CD14-positive monocyte (primary cell): ENCODE data around the gene ANKLE2. TPM values are rescaled to one million over a fixed set of nuclear protein-coding genes. Genes with fewer than 3 reads are reported as not detected.

Experiments used
- DNase-seq, 3 donors: peaks; one replicate each; pipeline ENCODE4 v3.0.0-alpha.2; 2011 to 2022
- H2AFZ ChIP-seq: 2 replicates; pipeline ENCODE4 v1.6.0; 2012; ENCODE audit warnings: mild to moderate bottlenecking, low read depth, low read length, inconsistent platforms; ENCODE audit not compliant: insufficient read depth, poor library complexity, severe bottlenecking
- H3K27ac ChIP-seq, 2 donors: 1 replicate in 1 of 2; 2 replicates in 1 of 2; pipeline ENCODE4 v1.5.1; 2012 to 2013; ENCODE audit warnings: low read length in 2 of 2, control low read depth in 1 of 2, inconsistent platforms in 1 of 2, low read depth in 1 of 2, mild to moderate bottlenecking in 1 of 2
- H3K27me3 ChIP-seq, 2 donors: one replicate each; pipeline versions ENCODE4 v1.6.0 to v1.6.1; 2011 to 2013; ENCODE audit warnings: low read length in 2 of 2; ENCODE audit not compliant: control insufficient read depth in 2 of 2, insufficient read depth in 2 of 2
- H3K36me3 ChIP-seq, 2 donors: replicated peaks in 1 of 2; 1 replicate in 1 of 2; 2 replicates in 1 of 2; pipeline versions ENCODE4 v1.5.1 to v1.6.1; 2012 to 2013; ENCODE audit warnings: low read length in 2 of 2, control low read depth in 1 of 2, inconsistent platforms in 1 of 2, mild to moderate bottlenecking in 1 of 2; ENCODE audit not compliant: insufficient read depth in 2 of 2, control insufficient read depth in 1 of 2
- H3K4me1 ChIP-seq, 2 donors: 1 replicate in 1 of 2; 2 replicates in 1 of 2; pipeline versions ENCODE4 v1.5.1 to v1.6.1; 2012 to 2013; ENCODE audit warnings: low read length in 2 of 2, control low read depth in 1 of 2, inconsistent platforms in 1 of 2, mild to moderate bottlenecking in 1 of 2, moderate library complexity in 1 of 2; ENCODE audit not compliant: insufficient read depth in 2 of 2, control insufficient read depth in 1 of 2
- H3K4me2 ChIP-seq: replicated peaks from 2 replicates; pipeline ENCODE3; 2012; ENCODE audit warnings: low read length, moderate library complexity, mild to moderate bottlenecking; ENCODE audit not compliant: poor library complexity, severe bottlenecking; ENCODE audit errors: extremely low read depth
- H3K4me3 ChIP-seq, 3 experiments: fragments of 200-600 bp in 1 of 3; sonication (generic) in 1 of 3; replicated peaks in 1 of 3; 1 replicate in 2 of 3; 2 replicates in 1 of 3; pipeline ENCODE4 v1.5.1; 2011 to 2013; ENCODE audit warnings: low read length in 3 of 3, mild to moderate bottlenecking in 3 of 3, control low read depth in 2 of 3, low read depth in 2 of 3, inconsistent platforms in 1 of 3, moderate library complexity in 1 of 3
- H3K79me2 ChIP-seq: 2 replicates; pipeline ENCODE4 v1.6.0; 2012; ENCODE audit warnings: mild to moderate bottlenecking, control low read depth, inconsistent platforms, low read length, moderate library complexity; ENCODE audit not compliant: insufficient read depth
- H3K9ac ChIP-seq: 2 replicates; pipeline ENCODE4 v1.6.0; 2017; ENCODE audit warnings: low read length, mild to moderate bottlenecking; ENCODE audit not compliant: insufficient read depth, poor library complexity, severe bottlenecking
- H3K9me3 ChIP-seq, 2 donors: replicated peaks in 1 of 2; 1 replicate in 1 of 2; 2 replicates in 1 of 2; pipeline versions ENCODE4 v1.5.1 to v1.6.1; 2012 to 2013; ENCODE audit warnings: low read length in 2 of 2, control low read depth in 1 of 2; ENCODE audit not compliant: control insufficient read depth in 1 of 2, insufficient read depth in 1 of 2
- H4K20me1 ChIP-seq: 2 replicates; pipeline ENCODE4 v1.6.0; 2012; ENCODE audit warnings: mild to moderate bottlenecking, low read length, control low read depth, moderate library complexity; ENCODE audit not compliant: insufficient read depth
- H3K27ac Mint-ChIP-seq, 7 donors: one replicate each; pipeline ENCODE4 v1.8.0; 2020; ENCODE audit warnings: mild to moderate bottlenecking in 7 of 7, mixed read lengths in 7 of 7, moderate library complexity in 6 of 7, inconsistent platforms in 2 of 7
- H3K27me3 Mint-ChIP-seq, 3 donors: one replicate each; pipeline ENCODE4 v1.8.0; 2021 to 2022; ENCODE audit warnings: low read depth in 3 of 3, mild to moderate bottlenecking in 3 of 3, mixed read lengths in 3 of 3, moderate library complexity in 3 of 3, inconsistent platforms in 1 of 3
- H3K36me3 Mint-ChIP-seq, 2 donors: one replicate each; pipeline ENCODE4 v1.8.0; 2020; ENCODE audit warnings: mixed read lengths in 2 of 2, inconsistent platforms in 1 of 2, mild to moderate bottlenecking in 1 of 2
- H3K4me1 Mint-ChIP-seq: one replicate; pipeline ENCODE4 v1.8.0; 2020; ENCODE audit warnings: mild to moderate bottlenecking, mixed read lengths
- H3K4me3 Mint-ChIP-seq, 2 donors: one replicate each; pipeline ENCODE4 v1.8.0; 2020; ENCODE audit warnings: mild to moderate bottlenecking in 2 of 2, mixed read lengths in 2 of 2, moderate library complexity in 1 of 2
- H3K9me3 Mint-ChIP-seq, 7 donors: one replicate each; pipeline ENCODE4 v1.8.0; 2020 to 2022; ENCODE audit warnings: mixed read lengths in 7 of 7, mild to moderate bottlenecking in 6 of 7, moderate library complexity in 6 of 7, inconsistent platforms in 2 of 7
- WGBS: methylation state at CpG from one replicate; pipeline ENCODE4 v1.1.5; 2013; ENCODE audit warnings: missing lambda C conversion rate; ENCODE audit not compliant: insufficient coverage; 5-methylcytosine and 5-hydroxymethylcytosine counted together
- intact Hi-C, 2 donors: fragments of 100-400 bp; cut with micrococcal nuclease; formaldehyde crosslinking; loops; one replicate each; pipeline versions ENCODE4 v1.15.0 to v1.15.1; 2023
- polyA plus RNA-seq, 3 donors: library from polyadenylated mRNA; depleted of rRNA in 1 of 3; unstranded in 2 of 3; stranded (reverse) in 1 of 3; fragments of 300-500 nt in 2 of 3; fragments of >200 nt in 1 of 3; fragmentation: Illumina TruSeq in 2 of 3; gene quantifications; 1 replicate in 2 of 3; 2 replicates in 1 of 3; pipeline ENCODE4 v1.2.3, GENCODE V29; 2012 to 2021
- TF ChIP-seq, protein P1 (sequence below): fragments of 200-600 bp; IDR thresholded peaks from one replicate; pipeline ENCODE4 v1.8.0; 2022; ENCODE audit warnings: antibody characterized with exemption, mild to moderate bottlenecking

ANKLE2 gene
- polyA plus RNA-seq, 3 donors, result 10.1 to 88.4 (median 15.0) TPM

DNA sequence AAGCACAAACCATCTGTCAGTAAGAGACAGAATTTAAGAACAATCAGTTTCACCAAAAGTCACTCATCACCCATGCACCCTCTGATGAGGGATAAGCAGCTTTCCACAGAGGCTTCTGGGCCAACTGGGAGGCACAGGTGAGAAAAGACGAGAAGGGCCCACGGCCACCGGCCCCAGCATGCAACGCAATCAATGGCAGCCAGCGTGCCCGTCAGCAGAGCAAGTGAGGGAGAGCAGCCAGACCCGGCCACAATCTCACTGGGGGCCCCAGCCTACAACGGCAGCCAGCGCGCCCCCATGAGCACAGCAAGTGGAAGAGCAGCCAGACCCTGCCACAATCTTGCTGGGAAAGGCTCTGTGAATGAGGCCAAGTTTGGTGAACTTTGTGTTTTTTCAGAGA is 13.3 kb downstream of the ANKLE2 start:
- Mint-ChIP-seq H3K27me3 (no peaks in the 10 kb centered on the region), H3K4me3 (no peak overlapping the region), H3K36me3 (peaks cover 78 to 98% of the 10 kb centered on the region in 2 donors), H3K9me3 (no peaks in the 10 kb centered on the region), H3K4me1 (no peaks in the 10 kb centered on the region), H3K27ac (no peak overlapping the region)
- no peak overlapping the region for H3K27ac ChIP-seq
- peaks cover 46% of the 10 kb centered on the region for H3K79me2 ChIP-seq
- WGBS, result 93% methylated on average over 10 of the region's 10 CpGs
- no peaks in the 10 kb centered on the region for H3K9me3 ChIP-seq
- no peak overlapping the region for H3K9ac ChIP-seq
- peaks cover 48% of the 10 kb centered on the region for H4K20me1 ChIP-seq
- H3K4me1 ChIP-seq, result no peaks in the 10 kb centered on the region
- peaks cover 93 to 98% of the 10 kb centered on the region in 2 donors for H3K36me3 ChIP-seq
- H3K4me3 ChIP-seq, result no peak overlapping the region
- intact Hi-C loops, result no loop called here
- no peak overlapping the region for H2AFZ ChIP-seq
- no peaks in the 10 kb centered on the region for H3K27me3 ChIP-seq
- DNase-seq, result no peak
- TF ChIP-seq, protein P1, sequence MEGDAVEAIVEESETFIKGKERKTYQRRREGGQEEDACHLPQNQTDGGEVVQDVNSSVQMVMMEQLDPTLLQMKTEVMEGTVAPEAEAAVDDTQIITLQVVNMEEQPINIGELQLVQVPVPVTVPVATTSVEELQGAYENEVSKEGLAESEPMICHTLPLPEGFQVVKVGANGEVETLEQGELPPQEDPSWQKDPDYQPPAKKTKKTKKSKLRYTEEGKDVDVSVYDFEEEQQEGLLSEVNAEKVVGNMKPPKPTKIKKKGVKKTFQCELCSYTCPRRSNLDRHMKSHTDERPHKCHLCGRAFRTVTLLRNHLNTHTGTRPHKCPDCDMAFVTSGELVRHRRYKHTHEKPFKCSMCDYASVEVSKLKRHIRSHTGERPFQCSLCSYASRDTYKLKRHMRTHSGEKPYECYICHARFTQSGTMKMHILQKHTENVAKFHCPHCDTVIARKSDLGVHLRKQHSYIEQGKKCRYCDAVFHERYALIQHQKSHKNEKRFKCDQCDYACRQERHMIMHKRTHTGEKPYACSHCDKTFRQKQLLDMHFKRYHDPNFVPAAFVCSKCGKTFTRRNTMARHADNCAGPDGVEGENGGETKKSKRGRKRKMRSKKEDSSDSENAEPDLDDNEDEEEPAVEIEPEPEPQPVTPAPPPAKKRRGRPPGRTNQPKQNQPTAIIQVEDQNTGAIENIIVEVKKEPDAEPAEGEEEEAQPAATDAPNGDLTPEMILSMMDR, result no peak
- no peak overlapping the region for H3K4me2 ChIP-seq

DNA sequence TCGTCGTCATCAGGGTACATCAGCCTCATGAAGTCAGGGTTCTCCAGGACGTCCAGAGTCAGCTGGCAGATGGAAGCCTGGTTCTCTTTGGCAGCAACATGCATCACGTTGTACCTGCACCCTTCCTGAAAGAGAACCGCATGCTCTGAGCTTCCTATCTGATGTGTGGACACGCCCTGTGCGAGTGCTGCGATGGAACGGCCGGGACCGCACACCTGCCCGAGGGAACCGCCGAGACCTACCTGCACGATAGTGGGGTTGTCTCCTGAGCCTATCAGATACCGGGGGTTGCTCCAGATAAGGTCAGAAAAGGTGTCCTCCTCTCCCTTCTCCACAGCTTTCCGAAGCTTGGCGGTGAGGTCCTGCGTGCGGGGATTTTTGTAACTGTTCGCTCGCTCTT is 13.7 kb downstream of the ANKLE2 start:
- H4K20me1 ChIP-seq, result peaks cover 48% of the 10 kb centered on the region
- peaks cover 92 to 98% of the 10 kb centered on the region in 2 donors for H3K36me3 ChIP-seq
- H3K27me3 ChIP-seq, result no peaks in the 10 kb centered on the region
- no peak overlapping the region for H3K27ac ChIP-seq
- Mint-ChIP-seq H3K4me1 (no peaks in the 10 kb centered on the region), H3K4me3 (no peak overlapping the region), H3K36me3 (peaks cover 79 to 98% of the 10 kb centered on the region in 2 donors), H3K27ac (peak overlapping the region in 1 of 7 donors; percentile 32), H3K9me3 (no peaks in the 10 kb centered on the region), H3K27me3 (no peaks in the 10 kb centered on the region)
- TF ChIP-seq, protein P1, result no peak
- WGBS, result 96% methylated on average over 17 of the region's 22 CpGs
- intact Hi-C loops, result no loop called here
- H3K4me3 ChIP-seq, result no peak overlapping the region
- H3K79me2 ChIP-seq, result peaks cover 46% of the 10 kb centered on the region
- no peak overlapping the region for H3K4me2 ChIP-seq
- H3K4me1 ChIP-seq, result no peaks in the 10 kb centered on the region
- no peak for DNase-seq
- H3K9me3 ChIP-seq, result no peaks in the 10 kb centered on the region
- H2AFZ ChIP-seq, result no peak overlapping the region
- H3K9ac ChIP-seq, result no peak overlapping the region
